Measurements from ENCODE around the gene SLC35F1. TPM values are rescaled to one million over a fixed set of nuclear protein-coding genes. Genes with fewer than 3 reads are reported as not detected.
"Not testable (repeated sequence)": the region's sequence is repeated elsewhere in the genome, so short reads cannot be mapped to it uniquely, and the experiment has no call there.

The SLC35F1 gene
- total RNA-seq (2014; rRNA removed; shearing (Covaris generic)) = 0.17 and 0.77 TPM in 2 replicates

DNA sequence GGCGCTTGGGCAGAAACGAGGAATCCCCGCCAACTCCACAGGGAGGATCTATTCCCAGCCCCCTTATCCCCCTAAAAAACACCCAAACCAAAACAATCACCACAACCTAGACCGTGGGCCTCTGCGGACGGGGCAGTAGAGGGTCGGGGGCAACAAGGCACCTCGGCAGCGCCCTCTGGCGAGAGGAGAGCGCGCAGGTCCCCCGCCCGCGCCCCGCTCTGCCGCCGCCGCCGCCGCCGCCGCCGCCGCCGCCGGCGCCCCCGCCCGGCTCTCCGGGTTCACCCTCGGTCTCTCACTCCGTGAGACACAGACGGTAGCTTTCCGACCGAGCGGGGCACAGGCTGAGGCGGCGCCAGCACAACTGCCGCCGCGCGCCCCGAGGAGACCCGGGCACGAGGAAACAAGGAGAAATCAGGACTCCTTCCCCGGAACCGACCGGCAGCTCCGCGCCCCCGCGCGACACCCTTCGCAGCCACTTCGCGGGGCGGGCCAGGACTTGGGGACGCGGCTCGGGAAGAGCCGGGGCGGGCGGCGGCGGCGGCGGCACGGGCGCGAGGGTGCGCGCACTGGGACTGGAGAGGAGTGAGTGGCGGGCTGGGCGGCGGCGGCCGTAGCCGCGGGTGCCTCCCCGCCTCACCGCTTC is at the start of gene SLC35F1:
Gene SLC35F1 (plus strand): TSS at position 307 of the 643 bp plus-strand sequence.
- DNase-seq (ENCODE audit: low read depth) = peak; percentile 40

DNA sequence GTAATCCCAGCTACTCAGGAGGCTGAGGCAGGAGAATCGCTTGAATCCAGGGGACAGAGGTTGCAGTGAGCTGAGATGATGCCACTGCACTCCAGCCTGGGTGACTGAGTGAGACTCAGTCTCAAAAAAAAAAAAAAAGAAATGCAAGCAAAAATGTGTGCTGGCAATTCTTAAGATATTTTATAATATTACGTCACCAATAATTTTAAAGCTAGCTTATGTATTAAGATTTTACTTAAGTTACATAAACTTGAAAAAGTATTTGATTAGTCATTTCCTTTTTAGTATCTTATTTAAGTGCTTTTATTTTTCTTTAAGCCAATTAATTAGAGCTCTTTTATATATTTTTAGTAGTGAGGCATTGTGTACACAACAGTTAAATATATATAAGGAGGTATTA is 48.5 kb upstream of the SLC35F1 start:
- DNase-seq (ENCODE audit: low read depth) = not testable (repeated sequence)

DNA sequence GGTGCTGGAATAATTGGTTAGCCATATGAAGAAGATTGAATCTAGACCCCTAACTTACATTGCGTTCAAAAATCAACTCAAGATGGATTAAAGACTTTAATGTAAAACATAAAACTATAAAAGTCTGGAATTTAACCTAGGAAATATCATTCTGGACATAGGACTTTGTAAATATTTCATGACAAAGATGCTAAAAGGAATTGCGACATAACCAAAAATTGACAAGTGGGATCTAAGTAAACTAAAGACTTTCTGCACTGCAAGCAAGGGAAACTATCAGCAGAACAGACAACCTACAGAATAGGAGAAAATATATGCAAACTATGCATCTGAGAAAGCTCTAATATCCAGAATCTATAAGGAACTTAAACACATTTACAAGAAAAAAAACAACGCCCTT is 45.5 kb upstream of the SLC35F1 start:
- DNase-seq (ENCODE audit: low read depth) = no peak

DNA sequence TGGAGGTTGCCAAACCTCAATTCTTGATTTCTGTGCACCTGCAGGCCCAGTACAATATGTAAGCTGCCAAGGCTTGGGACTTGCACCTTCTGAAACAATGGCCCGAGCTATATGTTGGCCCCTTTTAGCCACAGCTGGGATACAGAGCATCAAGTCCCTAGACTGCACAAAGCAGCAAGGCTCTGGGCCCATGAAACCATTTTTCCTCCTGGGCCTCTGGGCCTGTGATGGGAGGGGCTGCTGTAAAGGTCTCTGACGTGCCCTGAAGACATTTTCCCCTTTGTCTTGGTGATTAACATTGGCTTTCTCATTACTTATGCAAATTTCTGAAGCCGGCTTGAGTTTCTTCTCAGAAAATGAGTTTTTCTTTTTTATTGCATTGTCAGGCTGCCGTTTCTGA is 40.5 kb upstream of the SLC35F1 start:
- no peak for DNase-seq (ENCODE audit: low read depth)

DNA sequence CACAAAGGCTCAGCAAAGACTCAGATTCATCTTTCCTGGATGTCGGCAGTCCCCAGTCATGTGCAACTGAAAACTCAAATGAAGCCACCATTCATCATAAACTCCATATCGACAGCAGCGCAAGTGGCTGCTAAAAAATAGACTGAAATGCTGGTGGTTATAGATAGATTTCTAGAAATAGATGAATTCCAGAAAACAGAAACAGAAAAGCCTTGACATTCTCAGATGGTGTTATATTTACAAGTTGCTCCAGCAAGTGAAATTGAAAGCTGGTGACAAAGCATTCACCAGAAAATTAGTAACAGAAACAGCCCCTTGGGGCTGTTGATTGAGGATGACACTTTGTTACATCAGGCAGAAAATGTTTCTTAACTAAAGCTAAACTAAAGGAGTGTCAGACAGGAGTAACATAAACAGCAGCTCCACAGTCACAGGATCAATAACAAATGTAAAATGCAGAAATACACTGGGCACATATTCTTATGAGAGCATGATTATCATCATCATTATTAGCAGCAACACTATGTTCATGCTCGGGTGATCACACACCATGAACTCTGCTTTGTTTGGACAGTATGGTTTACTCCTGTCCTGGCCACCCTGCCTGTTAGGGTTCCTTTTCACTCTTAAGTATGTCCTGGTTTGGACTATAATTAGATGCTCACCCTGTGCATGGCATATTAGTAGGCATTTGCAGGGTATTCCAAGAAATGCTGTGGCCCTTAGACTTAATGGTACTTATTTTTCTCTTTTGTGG is 36.4 kb upstream of the SLC35F1 start:
- no peak for DNase-seq (ENCODE audit: low read depth)

DNA sequence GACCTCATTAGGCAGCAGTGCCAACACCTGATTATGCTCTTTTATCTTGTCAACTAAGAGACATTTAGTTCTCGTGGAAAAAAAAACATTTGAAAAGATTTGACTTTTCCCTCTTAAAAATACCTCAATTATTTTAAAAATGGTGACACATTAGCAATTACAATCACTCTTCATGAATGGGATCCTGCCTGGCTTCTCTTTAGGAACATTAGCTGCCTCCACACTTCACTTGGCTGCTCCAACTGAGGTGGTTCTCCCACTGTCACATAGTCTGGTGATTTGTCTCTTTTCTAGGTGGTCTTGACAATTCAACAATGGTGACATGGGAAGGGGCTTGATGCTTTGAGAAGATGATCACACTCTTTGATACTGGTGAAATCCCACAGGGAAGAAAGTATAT is 26.2 kb upstream of the SLC35F1 start:
- no peak for DNase-seq (ENCODE audit: low read depth)

DNA sequence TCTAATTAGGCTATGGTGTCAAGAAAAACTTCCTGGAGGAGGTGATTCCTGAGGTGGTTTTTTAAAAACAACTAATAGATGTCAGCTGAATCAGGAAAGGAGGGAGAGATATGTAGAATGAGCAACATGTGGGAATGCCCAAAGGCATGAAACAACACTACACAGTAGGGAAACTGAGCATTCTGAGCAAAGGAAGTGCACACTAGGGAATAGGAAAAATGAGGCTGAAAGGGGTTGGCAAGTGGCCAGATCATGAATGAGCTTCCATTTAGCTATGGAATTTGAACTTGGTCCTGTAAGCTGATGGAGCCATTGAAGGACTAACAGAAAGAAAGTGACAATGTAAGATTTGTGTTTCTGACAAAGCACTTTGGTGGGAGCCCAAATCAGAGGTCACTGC is 16.9 kb upstream of the SLC35F1 start:
- no peak for DNase-seq (ENCODE audit: low read depth)

DNA sequence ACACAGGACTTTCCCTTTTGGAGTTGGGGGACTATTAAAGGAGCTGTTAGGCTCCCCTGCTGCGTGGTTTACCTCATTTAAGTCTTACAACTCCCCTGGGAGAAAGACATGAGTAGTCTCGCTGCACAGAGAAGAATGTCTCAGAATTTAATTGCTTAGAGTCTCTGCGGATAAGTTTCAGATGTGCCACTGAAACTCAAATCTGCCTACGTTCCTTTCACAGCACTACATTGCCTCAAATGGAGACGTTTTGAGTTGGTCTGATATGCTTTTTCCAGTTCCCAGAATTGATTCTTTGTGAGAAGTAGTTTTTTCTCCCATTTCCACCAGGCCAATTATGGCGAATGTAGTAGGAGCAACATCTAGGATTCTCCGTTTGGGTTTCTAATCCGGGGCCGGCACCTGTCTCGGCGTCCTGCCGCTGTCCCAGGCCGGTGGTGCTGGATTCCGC is 532 bp upstream of the SLC35F1 start:
- DNase-seq (ENCODE audit: low read depth) = no peak

DNA sequence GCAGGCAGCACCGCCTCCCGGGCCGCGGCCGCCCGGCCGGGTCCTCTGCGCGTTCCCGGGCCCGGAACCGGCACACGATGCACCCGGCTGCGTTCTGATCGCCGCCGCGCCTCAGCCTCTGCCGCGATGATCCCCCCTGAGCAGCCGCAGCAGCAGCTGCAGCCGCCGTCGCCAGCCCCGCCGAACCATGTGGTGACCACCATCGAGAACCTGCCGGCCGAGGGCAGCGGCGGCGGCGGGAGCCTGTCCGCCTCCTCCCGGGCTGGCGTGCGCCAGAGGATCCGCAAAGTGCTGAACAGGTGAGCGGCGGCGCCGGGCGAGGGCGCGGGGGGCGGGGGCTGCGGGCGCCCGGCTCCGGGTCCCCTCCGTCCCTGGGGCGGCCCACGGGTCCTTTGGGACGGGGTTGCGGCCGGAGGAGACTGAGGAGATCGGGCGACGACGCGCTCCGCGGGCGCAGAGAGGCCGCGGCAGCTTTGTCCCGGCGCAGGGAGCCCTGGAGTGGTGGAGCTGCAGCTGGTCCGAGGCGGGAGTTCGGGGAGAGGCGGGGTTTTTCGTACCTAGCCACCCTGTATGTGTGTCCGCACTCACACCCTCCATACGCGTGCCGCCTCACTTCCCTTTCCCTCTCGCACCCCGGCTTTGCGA is 659 bp downstream of the SLC35F1 start:
- peak; percentile 15 for DNase-seq (ENCODE audit: low read depth)

DNA sequence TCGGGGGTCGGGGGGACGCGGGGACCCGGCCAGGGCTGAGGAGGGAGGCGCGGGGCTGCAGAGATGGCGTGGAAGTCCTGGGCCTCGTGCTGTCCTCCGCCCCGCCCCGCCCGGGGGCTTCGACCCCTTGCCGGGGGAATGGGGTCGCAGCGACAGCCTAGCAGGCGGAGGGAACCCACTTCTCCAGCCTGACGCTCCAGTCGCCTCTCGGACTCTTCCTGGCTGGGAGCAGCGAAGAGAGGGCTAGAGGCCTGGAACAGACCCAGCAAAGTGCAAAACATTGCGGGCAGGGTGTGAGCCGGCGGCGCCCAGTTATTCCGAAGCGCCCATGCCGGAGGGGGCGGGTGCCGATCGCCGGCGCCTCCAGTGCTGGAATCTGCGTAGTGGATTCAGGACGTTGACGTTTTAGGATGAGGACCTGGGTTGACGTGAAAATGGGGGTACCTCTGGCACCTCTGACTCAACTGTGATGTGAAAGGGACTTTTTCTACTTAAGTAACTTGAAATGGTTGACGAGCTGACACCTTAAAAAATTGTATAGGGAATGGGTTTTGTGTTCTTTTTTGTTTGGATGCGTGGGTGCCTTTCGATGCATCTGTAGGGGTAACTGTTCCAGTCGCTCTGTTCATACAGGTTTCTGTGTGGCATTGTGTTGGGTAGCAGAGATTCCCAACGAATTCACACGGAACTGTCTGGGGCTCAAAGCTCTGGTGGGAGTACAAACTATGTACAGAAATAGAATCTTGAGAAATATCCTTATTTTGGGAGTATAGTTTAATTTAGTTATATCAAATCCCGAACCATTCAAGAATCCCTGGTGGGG is 1.4 kb downstream of the SLC35F1 start:
- DNase-seq (ENCODE audit: low read depth) = peak; percentile 11

DNA sequence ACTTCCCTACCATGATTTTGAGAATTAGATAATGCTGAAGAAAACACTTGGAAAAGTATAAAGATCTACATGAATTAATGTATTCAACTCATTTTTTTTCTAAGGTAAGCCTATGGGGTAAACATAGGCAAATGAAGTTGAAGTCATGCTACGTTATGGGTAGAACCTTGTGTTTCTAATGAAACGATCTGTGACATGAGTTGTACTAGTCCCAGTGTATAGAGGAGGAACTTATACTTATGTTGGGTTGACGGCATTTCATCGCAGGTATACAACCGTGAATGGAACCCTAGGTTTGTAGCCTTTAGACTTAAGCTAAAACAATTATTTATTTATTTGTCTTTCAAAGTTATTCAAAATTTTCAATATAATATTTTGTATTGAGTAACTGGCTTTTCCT is 2.6 kb downstream of the SLC35F1 start:
- DNase-seq (ENCODE audit: low read depth) = no peak

DNA sequence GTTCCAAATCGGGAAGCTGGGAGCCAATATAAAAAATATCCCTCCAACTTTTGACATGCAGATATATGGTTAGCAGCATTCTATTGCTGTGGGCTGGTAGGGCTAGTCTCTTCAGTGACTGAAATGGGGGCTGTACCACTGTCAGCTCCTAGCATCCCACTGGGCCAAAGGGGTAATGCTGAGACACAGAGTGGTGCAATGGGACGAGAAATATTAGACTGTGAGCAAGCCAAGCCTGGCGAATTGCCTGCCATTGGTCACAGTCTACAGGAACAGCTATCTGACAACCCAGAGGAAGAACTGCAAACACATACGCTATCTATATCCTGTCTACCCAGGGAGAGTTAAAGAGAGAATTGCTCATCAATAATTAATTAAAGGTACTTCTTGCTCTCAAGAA is 3.5 kb downstream of the SLC35F1 start:
- DNase-seq (ENCODE audit: low read depth) = no peak

DNA sequence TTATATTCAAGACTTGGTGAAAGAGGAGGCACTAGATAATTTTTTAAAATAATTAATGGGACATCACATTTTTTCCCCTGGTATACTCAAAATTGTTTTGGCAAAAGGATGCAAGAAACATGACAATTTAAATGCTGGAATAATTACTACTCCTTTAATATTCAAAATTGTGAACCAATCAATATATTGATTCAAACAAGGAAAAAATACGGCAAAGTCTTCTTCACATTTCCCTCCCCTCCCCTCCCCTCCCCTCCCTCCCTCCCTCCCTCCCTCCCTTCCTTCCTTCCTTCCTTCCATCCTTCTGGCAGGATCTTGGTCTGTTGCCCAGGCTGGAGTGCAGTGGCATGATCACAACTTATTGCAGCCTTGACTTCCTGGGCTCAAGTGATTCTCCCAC is 4.1 kb downstream of the SLC35F1 start:
- no peak for DNase-seq (ENCODE audit: low read depth)

DNA sequence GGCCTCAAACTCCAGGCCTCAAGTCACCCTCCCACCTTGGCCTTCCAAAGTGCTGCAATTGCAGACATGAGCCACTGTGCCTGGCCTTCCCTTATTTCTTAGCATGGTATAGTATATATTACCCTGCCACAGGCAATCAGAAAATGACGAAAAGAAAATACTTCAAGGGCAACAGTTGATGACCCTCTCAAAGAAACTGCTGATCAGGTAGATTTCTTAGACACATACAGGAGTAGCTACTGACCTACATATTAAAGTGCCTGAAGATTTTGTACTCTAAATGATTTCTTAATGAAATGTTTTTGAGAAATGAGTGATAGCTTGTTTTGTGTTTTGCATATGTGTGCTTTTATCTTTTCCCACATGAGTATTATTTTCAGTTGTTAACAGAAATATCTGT is 4.6 kb downstream of the SLC35F1 start:
- DNase-seq (ENCODE audit: low read depth) = no peak

DNA sequence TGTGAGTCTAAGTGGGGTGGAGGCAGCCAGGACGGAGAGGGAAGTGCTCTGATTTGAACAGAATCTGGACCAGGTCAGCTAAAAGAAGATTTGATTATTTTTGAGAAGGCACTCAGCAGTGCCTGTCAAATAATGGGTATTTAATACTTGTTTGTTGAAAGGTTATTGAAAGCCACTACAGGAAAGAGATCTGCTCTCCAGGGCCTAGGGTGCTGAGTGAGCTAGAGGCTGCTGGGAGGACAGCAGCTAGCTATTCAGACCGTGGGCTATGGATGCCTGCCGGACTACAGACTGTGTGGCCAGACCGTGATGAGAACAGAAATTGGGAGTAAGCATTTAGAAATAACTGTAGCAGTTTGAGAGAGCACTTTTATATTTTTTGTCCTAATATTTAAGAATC is 8.8 kb downstream of the SLC35F1 start:
- no peak for DNase-seq (ENCODE audit: low read depth)

DNA sequence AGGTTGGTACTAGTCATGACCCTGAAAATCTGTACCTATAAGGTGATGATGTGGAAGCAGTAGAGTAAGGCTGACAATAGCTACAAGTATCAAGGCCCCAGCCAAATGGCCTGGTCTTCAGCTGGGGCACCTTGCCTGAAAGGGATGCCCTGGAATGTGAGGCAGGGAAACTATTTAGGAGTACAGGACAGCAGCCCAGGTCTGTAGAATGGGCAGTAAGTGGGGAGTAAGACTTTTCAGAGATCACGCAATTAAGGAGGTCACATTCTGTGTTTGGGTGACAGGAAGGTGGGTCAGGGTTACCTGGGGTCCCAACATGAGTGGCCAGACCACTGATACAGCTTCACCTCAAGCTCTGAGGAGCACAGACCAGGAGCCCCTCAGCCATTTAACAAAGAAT is 9.4 kb downstream of the SLC35F1 start:
- no peak for DNase-seq (ENCODE audit: low read depth)

DNA sequence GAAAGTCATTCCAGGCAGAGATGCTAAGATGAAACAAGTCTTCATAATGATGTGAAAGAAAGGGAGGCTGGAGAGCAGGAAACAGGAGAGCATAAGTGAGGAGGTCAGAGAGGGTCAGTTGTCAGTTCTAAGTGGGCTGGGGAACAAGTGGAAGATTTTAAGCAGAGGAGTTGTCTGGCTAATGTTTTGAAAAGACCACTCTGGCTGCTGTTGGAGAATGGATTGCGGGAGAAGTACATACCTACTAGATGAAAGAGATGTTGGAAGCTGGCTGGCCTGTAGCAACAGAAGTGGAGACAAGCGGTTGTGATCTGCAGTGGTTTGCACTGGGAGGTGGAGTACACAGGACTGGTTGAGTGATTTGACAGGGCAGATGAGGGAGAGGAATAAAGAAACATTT is 10.1 kb downstream of the SLC35F1 start:
- no peak for DNase-seq (ENCODE audit: low read depth)

DNA sequence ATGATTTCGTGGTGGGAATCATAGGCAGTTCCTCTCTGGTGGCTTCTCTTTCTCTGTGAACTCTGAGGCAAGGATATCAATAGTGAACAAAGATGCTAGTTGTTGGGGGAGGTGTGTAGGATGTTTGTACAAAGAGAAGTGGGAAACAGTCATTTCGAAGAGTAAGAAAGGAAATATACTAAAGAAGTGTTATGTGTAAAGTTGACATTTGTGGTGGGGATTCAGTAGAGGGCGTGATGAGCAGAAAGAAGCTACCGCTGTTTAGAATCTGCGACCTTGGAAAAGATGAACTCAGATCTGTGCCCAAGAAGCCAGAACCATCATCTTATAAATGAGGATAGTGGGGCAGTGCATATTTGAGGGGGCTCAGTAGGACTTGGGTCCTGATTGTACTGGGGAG is 11.4 kb downstream of the SLC35F1 start:
- no peak for DNase-seq (ENCODE audit: low read depth)

DNA sequence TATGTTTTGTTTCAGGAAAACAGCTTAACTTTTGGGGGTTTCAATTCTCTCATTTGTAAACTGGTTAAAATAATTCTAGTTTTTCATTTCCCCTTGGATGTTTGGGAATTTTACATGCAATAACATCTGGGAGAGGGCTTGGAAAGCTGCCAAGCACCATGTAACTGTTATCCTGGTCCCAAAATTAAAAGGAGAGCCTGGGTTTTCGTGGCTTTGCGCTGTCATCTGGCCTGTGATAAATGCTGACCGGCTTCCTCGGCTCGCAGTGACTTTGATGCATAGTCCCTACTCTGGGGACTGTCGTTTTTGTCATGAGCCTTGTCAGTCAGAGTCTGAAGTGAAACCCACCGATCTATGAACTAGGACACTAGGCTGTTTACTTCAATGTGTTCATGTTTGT is 12.2 kb downstream of the SLC35F1 start:
- no peak for DNase-seq (ENCODE audit: low read depth)

DNA sequence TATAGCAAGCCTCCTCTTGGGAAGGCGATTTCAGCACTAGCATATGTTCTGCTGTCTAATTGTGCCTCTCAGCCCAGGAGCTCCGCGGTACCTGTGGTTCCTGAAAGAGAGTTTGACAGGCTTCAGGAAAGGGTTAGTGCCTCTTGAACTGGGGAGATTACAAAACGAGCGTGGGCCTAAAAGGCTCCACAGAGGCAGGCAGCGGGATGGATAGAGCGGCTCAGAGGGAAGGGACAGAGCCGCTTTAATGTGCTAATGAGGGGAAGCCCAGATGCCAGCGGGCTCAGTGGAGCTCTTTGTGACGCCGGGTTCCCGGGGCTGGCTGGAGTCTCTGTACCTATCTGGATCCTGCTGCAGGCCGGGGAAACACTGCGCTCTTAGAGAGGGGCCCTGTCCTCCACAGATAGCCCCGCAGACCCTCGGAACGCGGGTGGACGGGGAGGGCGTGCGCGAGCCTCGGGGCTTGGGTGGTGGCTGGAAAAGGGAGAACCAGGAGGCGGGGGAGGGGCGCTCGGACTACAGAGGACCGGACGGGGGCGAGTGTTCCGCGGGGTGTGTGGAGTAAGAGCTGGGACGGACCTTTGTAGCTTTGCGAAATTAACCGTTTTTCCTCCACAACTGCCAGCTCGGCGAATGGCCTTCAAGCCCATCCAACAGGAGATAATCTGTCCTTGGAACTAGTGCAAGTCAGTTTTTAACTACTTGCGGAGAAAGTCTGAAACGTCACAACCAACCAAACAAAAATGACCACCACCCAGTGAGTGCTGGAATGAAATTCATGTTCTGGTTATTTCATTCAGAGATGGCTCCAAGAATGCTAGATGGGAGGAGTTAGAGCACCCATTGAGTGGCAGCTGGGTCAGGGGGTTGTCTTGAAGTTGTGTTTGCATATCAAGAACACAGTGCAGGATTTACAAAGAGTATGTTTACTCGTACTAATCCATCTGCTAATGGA is 13.0 kb downstream of the SLC35F1 start:
- no peak for DNase-seq (ENCODE audit: low read depth)

DNA sequence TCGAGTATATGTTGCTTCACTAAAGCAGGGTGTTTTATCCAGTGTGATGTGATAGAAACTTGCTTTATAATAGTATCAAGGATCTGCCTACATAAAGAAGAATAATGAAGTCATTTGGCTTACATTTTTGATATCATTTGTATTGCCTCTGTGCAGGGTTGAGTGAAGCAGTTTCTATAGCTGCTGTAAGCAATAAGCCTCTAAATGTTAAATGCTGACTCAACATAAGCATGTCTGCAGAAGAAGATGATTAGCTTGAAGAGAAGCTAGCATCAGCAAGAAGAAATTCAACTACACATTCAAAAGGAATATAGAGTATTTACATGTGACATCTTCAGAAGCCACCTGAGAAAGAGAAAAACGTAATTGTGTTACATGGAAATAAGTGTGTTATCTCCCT is 17.6 kb downstream of the SLC35F1 start:
- DNase-seq (ENCODE audit: low read depth) = no peak
